OCI-LY3 (cell line): ENCODE measurements around the gene NUDT6.

ENCODE experiments used
- CTCF ChIP-seq: fragments of 200-600, 300-600 bp; sonication (generic); IDR thresholded peaks from 2 replicates; pipeline ENCODE4 v1.5.1; 2014; ENCODE audit warnings: antibody characterized with exemption, low read length, low read depth
- EZH2phosphoT487 ChIP-seq: fragments of 200-600 bp; shearing (Covaris generic); IDR thresholded peaks from 2 replicates; pipeline ENCODE4 v1.6.1; 2018; ENCODE audit warnings: antibody characterized with exemption, mixed run types, low read depth

- TF ChIP-seq CTCF (no peak), EZH2phosphoT487 (no peak)
Observed at GRCh38 chr4:122842984-122843531, 79.3 kb downstream of the NUDT6 start.
